Measurements from ENCODE around the gene RFPL4AL1.
"Not testable (repeated sequence)": the region's sequence is repeated elsewhere in the genome, so short reads cannot be mapped to it uniquely, and the experiment has no call there.

The RFPL4AL1 gene

GRCh38 chr19:55730378-55730777, 38.5 kb upstream of the RFPL4AL1 start:
- H3K27ac ChIP-seq (ENCODE audit: extremely low read depth, low read depth, low read length); H3K4me1 ChIP-seq (ENCODE audit: control insufficient read depth, insufficient read depth, low read length); H3K9me3 ChIP-seq (ENCODE audit: control insufficient read depth, insufficient read depth, low read depth, low read length); H3K4me3 ChIP-seq (ENCODE audit: low read depth, low read length); H3K36me3 ChIP-seq (ENCODE audit: control insufficient read depth in 2 of 2, insufficient read depth in 1 of 2, low read length in 2 of 2): not testable (repeated sequence)
- peak; percentile 78 for TF ChIP-seq ZNF146 (tag by site-specific recombination; IDR thresholded peaks at IDR 0.05)
- TF ChIP-seq, protein P1, sequence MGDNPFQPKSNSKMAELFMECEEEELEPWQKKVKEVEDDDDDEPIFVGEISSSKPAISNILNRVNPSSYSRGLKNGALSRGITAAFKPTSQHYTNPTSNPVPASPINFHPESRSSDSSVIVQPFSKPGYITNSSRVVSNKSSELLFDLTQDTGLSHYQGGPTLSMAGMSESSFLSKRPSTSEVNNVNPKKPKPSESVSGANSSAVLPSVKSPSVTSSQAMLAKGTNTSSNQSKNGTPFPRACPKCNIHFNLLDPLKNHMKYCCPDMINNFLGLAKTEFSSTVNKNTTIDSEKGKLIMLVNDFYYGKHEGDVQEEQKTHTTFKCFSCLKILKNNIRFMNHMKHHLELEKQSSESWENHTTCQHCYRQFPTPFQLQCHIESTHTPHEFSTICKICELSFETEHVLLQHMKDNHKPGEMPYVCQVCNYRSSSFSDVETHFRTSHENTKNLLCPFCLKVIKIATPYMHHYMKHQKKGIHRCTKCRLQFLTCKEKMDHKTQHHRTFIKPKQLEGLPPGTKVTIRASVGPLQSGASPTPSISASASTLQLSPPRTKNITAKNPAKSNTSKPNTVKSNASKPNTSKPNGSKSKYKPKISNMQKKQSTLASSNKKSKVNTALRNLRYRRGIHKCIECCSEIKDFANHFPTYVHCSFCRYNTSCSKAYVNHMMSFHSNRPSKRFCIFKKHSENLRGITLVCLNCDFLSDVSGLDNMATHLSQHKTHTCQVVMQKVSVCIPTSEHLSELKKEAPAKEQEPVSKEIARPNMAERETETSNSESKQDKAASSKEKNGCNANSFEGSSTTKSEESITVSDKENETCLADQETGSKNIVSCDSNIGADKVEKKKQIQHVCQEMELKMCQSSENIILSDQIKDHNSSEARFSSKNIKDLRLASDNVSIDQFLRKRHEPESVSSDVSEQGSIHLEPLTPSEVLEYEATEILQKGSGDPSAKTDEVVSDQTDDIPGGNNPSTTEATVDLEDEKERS (tag by site-specific recombination; IDR thresholded peaks at IDR 0.05), result 0 out of 2 replicates have a peak, but pooled peaks have one; percentile 40
- POLR2A ChIA-PET, result interaction anchor here (0.7 kb wide), 1 partner anchor 69 kb away, joined by 3 read pairs; no protein-coding TSS in a partner anchor
- CTCF ChIA-PET, result interaction anchor here (0.6 kb wide), 2 partner anchors 100 to 131 kb away, joined by 3 read pairs; partner anchors contain the start of gene FIZ1

DNA sequence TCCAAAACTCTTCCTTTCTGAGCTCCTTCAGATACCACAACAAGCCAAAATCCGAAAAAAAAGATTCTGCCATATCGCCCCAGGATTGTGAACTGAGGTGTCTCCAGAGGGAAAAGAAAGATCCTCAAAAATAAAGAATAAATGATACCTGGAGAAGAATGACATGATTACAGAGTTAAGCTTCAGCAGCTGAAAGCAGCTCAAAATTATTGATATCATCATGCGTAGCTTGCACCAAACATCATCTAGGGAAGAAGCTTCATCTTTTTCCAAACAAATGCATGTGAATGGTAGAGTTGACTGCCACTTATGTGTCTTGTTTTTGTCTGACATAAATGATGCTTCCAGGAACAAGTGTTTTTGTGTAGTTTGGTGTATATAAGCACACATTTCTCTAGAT, 30.6 kb upstream of the RFPL4AL1 start, which contains the start of gene NLRP9:
Gene NLRP9 (minus strand): TSS at position 101 of the 400 bp plus-strand sequence. CDS start 28 bp downstream, at position 73.
- no peaks in the 10 kb centered on the region for H3K9me3 ChIP-seq (ENCODE audit: control insufficient read depth, insufficient read depth, low read depth, low read length)
- no peaks in the 10 kb centered on the region for H3K4me1 ChIP-seq (ENCODE audit: control insufficient read depth, insufficient read depth, low read length)
- CTCF ChIA-PET, result interaction anchor here (0.6 kb wide), 1 partner anchor 228 kb away, joined by 4 read pairs; no protein-coding TSS in a partner anchor
- H3K27ac ChIP-seq (ENCODE audit: extremely low read depth, low read depth, low read length), result no peak within 1 kb of the TSS
- no peak within 1 kb of the TSS for H3K4me3 ChIP-seq (ENCODE audit: low read depth, low read length)
- POLR2A ChIA-PET, result no interaction called here
- H3K36me3 ChIP-seq (ENCODE audit: control insufficient read depth in 2 of 2, insufficient read depth in 1 of 2, low read length in 2 of 2), result no peaks in the 10 kb centered on the region
- TF ChIP-seq, protein P2, sequence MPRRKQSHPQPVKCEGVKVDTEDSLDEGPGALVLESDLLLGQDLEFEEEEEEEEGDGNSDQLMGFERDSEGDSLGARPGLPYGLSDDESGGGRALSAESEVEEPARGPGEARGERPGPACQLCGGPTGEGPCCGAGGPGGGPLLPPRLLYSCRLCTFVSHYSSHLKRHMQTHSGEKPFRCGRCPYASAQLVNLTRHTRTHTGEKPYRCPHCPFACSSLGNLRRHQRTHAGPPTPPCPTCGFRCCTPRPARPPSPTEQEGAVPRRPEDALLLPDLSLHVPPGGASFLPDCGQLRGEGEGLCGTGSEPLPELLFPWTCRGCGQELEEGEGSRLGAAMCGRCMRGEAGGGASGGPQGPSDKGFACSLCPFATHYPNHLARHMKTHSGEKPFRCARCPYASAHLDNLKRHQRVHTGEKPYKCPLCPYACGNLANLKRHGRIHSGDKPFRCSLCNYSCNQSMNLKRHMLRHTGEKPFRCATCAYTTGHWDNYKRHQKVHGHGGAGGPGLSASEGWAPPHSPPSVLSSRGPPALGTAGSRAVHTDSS (tag by site-specific recombination; IDR thresholded peaks at IDR 0.05), result no peak
- TF ChIP-seq, protein P3, sequence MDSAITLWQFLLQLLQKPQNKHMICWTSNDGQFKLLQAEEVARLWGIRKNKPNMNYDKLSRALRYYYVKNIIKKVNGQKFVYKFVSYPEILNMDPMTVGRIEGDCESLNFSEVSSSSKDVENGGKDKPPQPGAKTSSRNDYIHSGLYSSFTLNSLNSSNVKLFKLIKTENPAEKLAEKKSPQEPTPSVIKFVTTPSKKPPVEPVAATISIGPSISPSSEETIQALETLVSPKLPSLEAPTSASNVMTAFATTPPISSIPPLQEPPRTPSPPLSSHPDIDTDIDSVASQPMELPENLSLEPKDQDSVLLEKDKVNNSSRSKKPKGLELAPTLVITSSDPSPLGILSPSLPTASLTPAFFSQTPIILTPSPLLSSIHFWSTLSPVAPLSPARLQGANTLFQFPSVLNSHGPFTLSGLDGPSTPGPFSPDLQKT (IDR thresholded peaks at IDR 0.05; ENCODE audit: borderline replicate concordance, low read depth, low read length), result no peak
- no peak for TF ChIP-seq ZFP69B (tag by site-specific recombination; IDR thresholded peaks at IDR 0.05)
- no peak for TF ChIP-seq ZBTB49 (tag by site-specific recombination; IDR thresholded peaks at IDR 0.05; ENCODE audit: low read depth)
- no peak for TF ChIP-seq BCL11B (tag by site-specific recombination; IDR thresholded peaks at IDR 0.05; ENCODE audit: low read depth)
- no peak for TF ChIP-seq ZNF555 (tag by site-specific recombination; conservative IDR thresholded peaks at IDR 0.05)
- TF ChIP-seq, protein P4, sequence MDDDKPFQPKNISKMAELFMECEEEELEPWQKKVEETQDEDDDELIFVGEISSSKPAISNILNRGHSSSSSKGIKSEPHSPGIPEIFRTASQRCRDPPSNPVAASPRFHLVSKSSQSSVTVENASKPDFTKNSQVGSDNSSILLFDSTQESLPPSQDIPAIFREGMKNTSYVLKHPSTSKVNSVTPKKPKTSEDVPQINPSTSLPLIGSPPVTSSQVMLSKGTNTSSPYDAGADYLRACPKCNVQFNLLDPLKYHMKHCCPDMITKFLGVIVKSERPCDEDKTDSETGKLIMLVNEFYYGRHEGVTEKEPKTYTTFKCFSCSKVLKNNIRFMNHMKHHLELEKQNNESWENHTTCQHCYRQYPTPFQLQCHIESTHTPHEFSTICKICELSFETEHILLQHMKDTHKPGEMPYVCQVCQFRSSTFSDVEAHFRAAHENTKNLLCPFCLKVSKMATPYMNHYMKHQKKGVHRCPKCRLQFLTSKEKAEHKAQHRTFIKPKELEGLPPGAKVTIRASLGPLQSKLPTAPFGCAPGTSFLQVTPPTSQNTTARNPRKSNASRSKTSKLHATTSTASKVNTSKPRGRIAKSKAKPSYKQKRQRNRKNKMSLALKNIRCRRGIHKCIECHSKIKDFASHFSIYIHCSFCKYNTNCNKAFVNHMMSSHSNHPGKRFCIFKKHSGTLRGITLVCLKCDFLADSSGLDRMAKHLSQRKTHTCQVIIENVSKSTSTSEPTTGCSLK (tag by site-specific recombination; IDR thresholded peaks at IDR 0.05), result no peak
- no peak for TF ChIP-seq ZNF324 (tag by site-specific recombination; IDR thresholded peaks at IDR 0.05)
- no peak for TF ChIP-seq ZNF548 (tag by site-specific recombination; IDR thresholded peaks at IDR 0.05)
- no peak for TF ChIP-seq ZNF366 (tag by site-specific recombination; conservative IDR thresholded peaks at IDR 0.05)
- TF ChIP-seq ZNF610 (tag by site-specific recombination; IDR thresholded peaks at IDR 0.05; ENCODE audit: borderline replicate concordance), result no peak
- TF ChIP-seq ZNF426 (tag by site-specific recombination; IDR thresholded peaks at IDR 0.05), result no peak

Measured in HEK293 (cell line).